Body of pancreas (tissue), 4 donors: ENCODE results near the gene SLC25A51. TPM values are rescaled to one million over a fixed set of nuclear protein-coding genes. Genes with fewer than 3 reads are reported as not detected.

Experiments
- ATAC-seq: fragments of 150-250 bp; one replicate; pipeline ENCODE4 v1.9.1; 2016
- DNase-seq, 4 donors: peaks; one replicate each; pipeline ENCODE4 v3.0.0-alpha.2; 2019
- H3K27ac ChIP-seq, 4 donors: fragments of 200-600 bp; sonication (generic); 1 replicate in 3 of 4; 2 replicates in 1 of 4; pipeline versions ENCODE4 v1.5.1 to v1.6.1; 2016 to 2019; ENCODE audit warnings: mild to moderate bottlenecking in 1 of 4, mixed read lengths in 1 of 4, moderate library complexity in 1 of 4
- H3K27me3 ChIP-seq, 2 donors: fragments of 200-600 bp; sonication (generic); one replicate each; pipeline ENCODE4 v1.6.0; 2016; ENCODE audit warnings: mild to moderate bottlenecking in 1 of 2
- H3K36me3 ChIP-seq, 2 donors: fragments of 200-600 bp; sonication (generic); replicated peaks in 1 of 2; 2 replicates each; pipeline ENCODE4 v1.5.1; 2016; ENCODE audit warnings: low read depth in 2 of 2; ENCODE audit not compliant: insufficient read depth in 1 of 2
- H3K4me1 ChIP-seq: fragments of 200-600 bp; sonication (generic); one replicate; pipeline ENCODE4 v1.6.0; 2016
- H3K4me3 ChIP-seq, 2 donors: fragments of 200-600 bp; sonication (generic); 1 replicate in 1 of 2; 2 replicates in 1 of 2; pipeline ENCODE4 v1.5.1; 2016 to 2019
- H3K9me3 ChIP-seq, 3 donors: fragments of 200-600 bp; sonication (generic); 1 replicate in 2 of 3; 2 replicates in 1 of 3; pipeline ENCODE4 v1.5.1; 2016
- CTCF ChIP-seq, 7 experiments: fragments of 450-650 bp in 4 of 7; fragments of 200-600 bp in 3 of 7; sonication (generic) in 3 of 7; IDR thresholded peaks; one replicate each; pipeline ENCODE4 v1.5.1; 2016 to 2019; ENCODE audit warnings: antibody characterized with exemption in 7 of 7
- POLR2A ChIP-seq, 3 donors: fragments of 450-650 bp; IDR thresholded peaks; one replicate each; pipeline ENCODE4 v1.6.1; 2016; ENCODE audit warnings: antibody characterized with exemption in 3 of 3, mild to moderate bottlenecking in 2 of 3
- whole genome bisulfite sequencing, 2 donors: methylation state at CpG; one replicate each; pipeline ENCODE4 v1.1.5; 2017; 5-methylcytosine and 5-hydroxymethylcytosine counted together
- intact Hi-C: fragments of 100-400 bp; cut with DNase I; formaldehyde crosslinking; loops from one replicate; pipeline ENCODE4 v1.15.1; 2023
- total RNA-seq, 2 donors: library from RNA; depleted of rRNA; stranded (reverse); fragments of >200 nt; gene quantifications; one replicate each; pipeline ENCODE4 v1.1.0, GENCODE V29; 2016

SLC25A51 gene
- total RNA-seq, 2 donors from 2014 or later = 17.1 to 18.1 TPM

GRCh38 chr9:37919246-37919955 lies 15.5 kb upstream of the SLC25A51 start:
- TF ChIP-seq POLR2A (IDR thresholded peaks at IDR 0.05) (no peak), CTCF (IDR thresholded peaks at IDR 0.05) (no peak)
- no peak for ATAC-seq
- no peak for DNase-seq

GRCh38 chr9:37918665-37919170 lies 14.8 kb upstream of the SLC25A51 start:
- H3K9me3 ChIP-seq = no peaks in the 10 kb centered on the region
- H3K4me3 ChIP-seq = no peak overlapping the region
- WGBS, 2 donors = 75 to 88% methylated on average over 4 to 6 of the region's 6 CpGs
- H3K4me1 ChIP-seq = peaks cover 47% of the 10 kb centered on the region
- intact Hi-C loops = loop anchor here (10.0 kb wide), 1 partner anchor 174 kb away; no protein-coding TSS in a partner anchor
- H3K27me3 ChIP-seq = no peaks in the 10 kb centered on the region
- H3K27ac ChIP-seq = peak overlapping the region in 2 of 4 donors; percentile 5 to 25
- peaks cover 0 to 2% of the 10 kb centered on the region in 2 donors for H3K36me3 ChIP-seq
- ATAC-seq = no peak
- TF ChIP-seq CTCF (IDR thresholded peaks at IDR 0.05) (no peak), POLR2A (IDR thresholded peaks at IDR 0.05) (no peak)
- DNase-seq = no peak

More at GRCh38 chr9:37919246-37919955, 15.5 kb upstream of the SLC25A51 start:
- 85 to 88% methylated on average over 10 to 16 of the region's 16 CpGs for WGBS, 2 donors
- Histone ChIP-seq H3K9me3 (no peaks in the 10 kb centered on the region), H3K27me3 (no peaks in the 10 kb centered on the region), H3K27ac (peak overlapping the region in 1 of 4 donors; percentile 5), H3K36me3 (peaks cover 0 to 2% of the 10 kb centered on the region in 2 donors), H3K4me1 (peaks cover 47% of the 10 kb centered on the region), H3K4me3 (no peak overlapping the region)
- intact Hi-C loops = loop anchor here (10.0 kb wide), 1 partner anchor 175 kb away; no protein-coding TSS in a partner anchor

- TF ChIP-seq CTCF (IDR thresholded peaks at IDR 0.05) (no peak), POLR2A (IDR thresholded peaks at IDR 0.05) (no peak)
- Histone ChIP-seq H3K9me3 (no peaks in the 10 kb centered on the region), H3K4me3 (no peak overlapping the region), H3K36me3 (peaks cover 0 to 2% of the 10 kb centered on the region in 2 donors), H3K4me1 (peaks cover 44% of the 10 kb centered on the region), H3K27ac (peak overlapping the region in 3 of 4 donors; percentile 46 to 71 (median 60)), H3K27me3 (no peaks in the 10 kb centered on the region)
- 83 to 87% methylated on average over 17 to 20 of the region's 21 CpGs for WGBS, 2 donors
- no peak for ATAC-seq
- intact Hi-C loops = loop anchor here (10.0 kb wide), 1 partner anchor 173 kb away; no protein-coding TSS in a partner anchor
- peak in 1 of 4 donors; percentile 16 for DNase-seq
These were observed 14.1 kb upstream of the SLC25A51 start for GRCh38 chr9:37917801-37918664.

- intact Hi-C loops = loop anchor here (10.0 kb wide), 1 partner anchor 173 kb away; no protein-coding TSS in a partner anchor
- Histone ChIP-seq H3K27ac (peak overlapping the region in 3 of 4 donors; percentile 46 to 71 (median 60)), H3K4me3 (no peak overlapping the region), H3K9me3 (no peaks in the 10 kb centered on the region), H3K4me1 (peaks cover 36% of the 10 kb centered on the region), H3K36me3 (peaks cover 0 to 2% of the 10 kb centered on the region in 2 donors), H3K27me3 (no peaks in the 10 kb centered on the region)
- DNase-seq (peak in 1 of 4 donors; percentile 16), ATAC-seq (no peak)
- TF ChIP-seq CTCF (IDR thresholded peaks at IDR 0.05) (no peak), POLR2A (IDR thresholded peaks at IDR 0.05) (no peak)
- WGBS, 2 donors = 67 to 82% methylated on average over 6 to 8 of the region's 8 CpGs
These were observed 13.4 kb upstream of the SLC25A51 start for GRCh38 chr9:37917313-37917731.
